ENCODE results near the gene RHBDD1.

The RHBDD1 gene

DNA sequence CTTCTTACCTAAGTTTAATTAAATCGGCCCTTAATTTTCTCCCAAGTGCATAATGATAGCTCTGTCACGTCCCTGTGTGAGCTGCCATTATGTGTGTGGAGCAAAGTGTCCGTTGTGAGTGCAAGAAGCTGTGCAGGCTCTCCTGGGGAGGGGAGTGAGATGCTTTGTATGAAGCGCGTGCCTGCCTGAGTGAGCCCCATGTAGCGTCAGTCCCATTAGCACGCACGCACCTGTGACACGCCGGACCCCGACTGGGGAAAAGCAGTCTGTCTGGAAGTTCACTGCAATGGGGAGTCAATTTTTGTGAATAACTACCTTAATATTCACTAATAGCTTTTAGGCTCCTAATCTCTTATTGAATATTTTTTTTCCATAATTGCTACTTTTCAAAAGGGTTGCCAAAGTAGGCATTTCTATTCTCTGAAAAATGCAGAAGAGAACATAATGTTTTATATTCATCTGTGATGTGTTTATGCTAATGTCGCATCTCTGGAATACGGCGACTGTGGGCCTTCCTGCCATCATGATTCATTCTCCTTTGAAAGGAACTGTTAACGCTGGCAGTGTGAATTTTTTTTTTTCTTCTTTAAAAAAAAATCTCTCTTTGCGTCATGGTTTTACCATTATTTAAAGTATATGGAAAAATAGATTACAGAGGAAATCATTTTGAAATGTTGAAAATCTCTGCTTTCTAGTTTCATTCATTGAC lies 170.5 kb downstream of the RHBDD1 start:
- TF ChIP-seq, protein P1, sequence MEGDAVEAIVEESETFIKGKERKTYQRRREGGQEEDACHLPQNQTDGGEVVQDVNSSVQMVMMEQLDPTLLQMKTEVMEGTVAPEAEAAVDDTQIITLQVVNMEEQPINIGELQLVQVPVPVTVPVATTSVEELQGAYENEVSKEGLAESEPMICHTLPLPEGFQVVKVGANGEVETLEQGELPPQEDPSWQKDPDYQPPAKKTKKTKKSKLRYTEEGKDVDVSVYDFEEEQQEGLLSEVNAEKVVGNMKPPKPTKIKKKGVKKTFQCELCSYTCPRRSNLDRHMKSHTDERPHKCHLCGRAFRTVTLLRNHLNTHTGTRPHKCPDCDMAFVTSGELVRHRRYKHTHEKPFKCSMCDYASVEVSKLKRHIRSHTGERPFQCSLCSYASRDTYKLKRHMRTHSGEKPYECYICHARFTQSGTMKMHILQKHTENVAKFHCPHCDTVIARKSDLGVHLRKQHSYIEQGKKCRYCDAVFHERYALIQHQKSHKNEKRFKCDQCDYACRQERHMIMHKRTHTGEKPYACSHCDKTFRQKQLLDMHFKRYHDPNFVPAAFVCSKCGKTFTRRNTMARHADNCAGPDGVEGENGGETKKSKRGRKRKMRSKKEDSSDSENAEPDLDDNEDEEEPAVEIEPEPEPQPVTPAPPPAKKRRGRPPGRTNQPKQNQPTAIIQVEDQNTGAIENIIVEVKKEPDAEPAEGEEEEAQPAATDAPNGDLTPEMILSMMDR (conservative IDR thresholded peaks at IDR 0.05; ENCODE audit: low read depth, low read length) = no peak
- DNase-seq (ENCODE audit: low read depth) = no peak
- no peak overlapping the region for H3K4me3 ChIP-seq (ENCODE audit: low read depth, low read length)

GRCh38 chr2:227007148-227007547 lies 171.3 kb downstream of the RHBDD1 start:
- TF ChIP-seq, protein P1 (conservative IDR thresholded peaks at IDR 0.05; ENCODE audit: low read depth, low read length) = no peak
- no peak overlapping the region for H3K4me3 ChIP-seq (ENCODE audit: low read depth, low read length)
- no peak for DNase-seq (ENCODE audit: low read depth)

DNA sequence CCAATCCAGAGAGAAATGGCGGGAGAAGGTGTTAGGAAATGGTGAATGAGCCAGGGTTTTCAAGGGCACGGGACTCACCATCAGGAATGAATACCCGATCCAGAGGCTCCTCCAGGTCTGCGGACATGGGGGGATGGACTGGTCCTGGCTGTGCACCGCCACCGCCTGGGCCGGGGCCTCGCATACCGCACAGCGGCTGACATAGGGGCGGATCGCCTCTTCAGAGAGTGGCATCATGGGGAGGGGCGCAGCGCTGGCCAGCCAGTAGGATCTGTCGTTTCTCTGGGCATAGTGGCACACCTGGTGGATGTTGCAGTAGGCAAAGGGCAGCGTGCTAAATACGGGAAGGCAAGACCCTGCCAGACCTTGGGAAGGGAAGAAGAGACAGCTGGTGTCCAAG lies 172.1 kb downstream of the RHBDD1 start:
- TF ChIP-seq, protein P1 (conservative IDR thresholded peaks at IDR 0.05; ENCODE audit: low read depth, low read length) = no peak
- H3K4me3 ChIP-seq (ENCODE audit: low read depth, low read length) = no peak overlapping the region
- no peak for DNase-seq (ENCODE audit: low read depth)

GRCh38 chr2:227010433-227010832 lies 174.6 kb downstream of the RHBDD1 start:
- TF ChIP-seq, protein P1 (conservative IDR thresholded peaks at IDR 0.05; ENCODE audit: low read depth, low read length) = no peak
- no peak overlapping the region for H3K4me3 ChIP-seq (ENCODE audit: low read depth, low read length)
- DNase-seq (ENCODE audit: low read depth) = peak; percentile 63

- DNase-seq (ENCODE audit: low read depth) = no peak
These were observed 177.5 kb downstream of the RHBDD1 start for GRCh38 chr2:227013330-227013729.

DNA sequence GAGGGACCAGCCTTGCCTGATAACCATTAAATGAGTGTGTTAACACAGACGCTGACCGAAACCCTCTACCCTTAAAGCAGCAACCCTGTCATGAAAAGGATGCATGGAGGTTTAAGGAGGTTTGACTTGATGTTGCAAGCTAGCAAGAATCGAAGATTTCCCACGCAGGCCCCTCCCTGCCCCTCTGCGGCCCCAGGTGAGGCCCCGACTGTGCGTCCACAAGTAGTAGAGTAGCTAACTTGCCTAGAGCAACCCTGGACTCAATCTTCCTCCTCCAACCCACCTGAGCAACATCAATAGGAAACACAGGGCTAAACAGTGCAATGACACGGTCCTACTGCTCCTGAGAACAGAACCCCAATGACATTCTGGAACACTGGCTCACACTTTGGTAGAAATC lies 178.0 kb downstream of the RHBDD1 start:
- TF ChIP-seq, protein P1 (conservative IDR thresholded peaks at IDR 0.05; ENCODE audit: low read depth, low read length) = no peak
- no peak for DNase-seq (ENCODE audit: low read depth)
- no peak overlapping the region for H3K4me3 ChIP-seq (ENCODE audit: low read depth, low read length)

More at GRCh38 chr2:227013330-227013729, 177.5 kb downstream of the RHBDD1 start:
- TF ChIP-seq, protein P1 (conservative IDR thresholded peaks at IDR 0.05; ENCODE audit: low read depth, low read length) = no peak
- no peak overlapping the region for H3K4me3 ChIP-seq (ENCODE audit: low read depth, low read length)

GRCh38 chr2:227016894-227017293 lies 181.0 kb downstream of the RHBDD1 start:
- TF ChIP-seq, protein P1 (conservative IDR thresholded peaks at IDR 0.05; ENCODE audit: low read depth, low read length) = no peak
- H3K4me3 ChIP-seq (ENCODE audit: low read depth, low read length) = no peak overlapping the region
- peak; percentile 21 for DNase-seq (ENCODE audit: low read depth)

Measured in choroid plexus epithelial cell (primary cell).